Trophoblast cell (in vitro differentiated cells and primary cell): ENCODE data around the gene B3GLCT.

ENCODE experiments used
- DNase-seq, 2 donors: peaks; one replicate each; pipeline ENCODE4 v3.0.0-alpha.2; 2016
- H2AFZ ChIP-seq: 2 replicates; pipeline ENCODE4 v1.6.1; 2013; ENCODE audit warnings: low read length, moderate library complexity, mild to moderate bottlenecking; ENCODE audit not compliant: insufficient read depth, poor library complexity
- H2AK5ac ChIP-seq: 2 replicates; pipeline ENCODE4 v1.6.1; 2013; ENCODE audit warnings: mild to moderate bottlenecking, low read length
- H2BK120ac ChIP-seq: 2 replicates; pipeline ENCODE4 v1.6.1; 2013; ENCODE audit warnings: low read length, mild to moderate bottlenecking, moderate library complexity; ENCODE audit not compliant: insufficient read depth, poor library complexity
- H2BK12ac ChIP-seq: 2 replicates; pipeline ENCODE4 v1.6.1; 2013; ENCODE audit warnings: mild to moderate bottlenecking, low read length, moderate library complexity
- H2BK5ac ChIP-seq: 2 replicates; pipeline ENCODE4 v1.6.1; 2013; ENCODE audit warnings: low read length, low read depth, moderate library complexity, mild to moderate bottlenecking; ENCODE audit not compliant: poor library complexity
- H3K14ac ChIP-seq: 2 replicates; pipeline ENCODE4 v1.6.1; 2013; ENCODE audit warnings: mild to moderate bottlenecking, low read length
- H3K18ac ChIP-seq: 2 replicates; pipeline ENCODE4 v1.6.1; 2013; ENCODE audit warnings: mild to moderate bottlenecking, low read length
- H3K23ac ChIP-seq: 2 replicates; pipeline ENCODE4 v1.6.1; 2013; ENCODE audit warnings: low read length
- H3K27ac ChIP-seq: 2 replicates; pipeline ENCODE4 v1.5.1; 2013; ENCODE audit warnings: low read depth, mild to moderate bottlenecking, inconsistent platforms, low read length, moderate library complexity
- H3K27me3 ChIP-seq: 2 replicates; pipeline ENCODE4 v1.6.1; 2013; ENCODE audit warnings: inconsistent platforms, mild to moderate bottlenecking, low read length, moderate library complexity; ENCODE audit not compliant: insufficient read depth
- H3K36me3 ChIP-seq, 2 experiments: 1 replicate in 1 of 2; 2 replicates in 1 of 2; pipeline ENCODE4 v1.6.1; 2013; ENCODE audit warnings: low read length in 2 of 2, mild to moderate bottlenecking in 2 of 2, moderate library complexity in 1 of 2; ENCODE audit not compliant: insufficient read depth in 2 of 2, control insufficient read depth in 1 of 2
- H3K4ac ChIP-seq: 2 replicates; pipeline ENCODE4 v1.6.1; 2013; ENCODE audit warnings: low read depth, mild to moderate bottlenecking, low read length, moderate library complexity
- H3K4me1 ChIP-seq, 2 experiments: 1 replicate in 1 of 2; 2 replicates in 1 of 2; pipeline ENCODE4 v1.6.1; 2013; ENCODE audit warnings: low read length in 2 of 2, mild to moderate bottlenecking in 2 of 2, moderate library complexity in 1 of 2; ENCODE audit not compliant: insufficient read depth in 2 of 2, control insufficient read depth in 1 of 2
- H3K4me2 ChIP-seq: 2 replicates; pipeline ENCODE4 v1.6.1; 2013; ENCODE audit warnings: inconsistent platforms, mild to moderate bottlenecking, low read length, moderate library complexity
- H3K4me3 ChIP-seq: 2 replicates; pipeline ENCODE4 v1.5.1; 2013; ENCODE audit warnings: mild to moderate bottlenecking, low read depth, low read length, inconsistent platforms
- H3K79me1 ChIP-seq: one replicate; pipeline ENCODE4 v1.6.1; 2013; ENCODE audit warnings: low read length
- H3K79me2 ChIP-seq: 2 replicates; pipeline ENCODE4 v1.6.1; 2013; ENCODE audit warnings: low read length, mild to moderate bottlenecking; ENCODE audit not compliant: control insufficient read depth, insufficient read depth, poor library complexity
- H3K9ac ChIP-seq: 2 replicates; pipeline ENCODE4 v1.6.1; 2013; ENCODE audit warnings: mild to moderate bottlenecking, low read length
- H3K9me3 ChIP-seq: 2 replicates; pipeline ENCODE4 v1.6.1; 2013; ENCODE audit warnings: low read depth, mild to moderate bottlenecking, control low read depth, inconsistent platforms, low read length; ENCODE audit not compliant: insufficient read depth
- H4K12ac ChIP-seq: 2 replicates; pipeline ENCODE4 v1.6.1; 2013; ENCODE audit warnings: low read depth, mild to moderate bottlenecking, low read length, moderate library complexity
- H4K8ac ChIP-seq: 2 replicates; pipeline ENCODE4 v1.6.1; 2013; ENCODE audit warnings: low read depth, mild to moderate bottlenecking, low read length, moderate library complexity
- H4K91ac ChIP-seq: one replicate; pipeline ENCODE4 v1.6.1; 2013; ENCODE audit warnings: low read depth, mild to moderate bottlenecking, low read length, moderate library complexity
- WGBS: extraction: QIAGEN DNeasy Blood & Tissue Kit; methylation state at CpG from one replicate; pipeline ENCODE4 v1.1.7; 2013; ENCODE audit warnings: missing lambda C conversion rate; ENCODE audit not compliant: insufficient read length, insufficient coverage; ENCODE audit errors: extremely low coverage; 5-methylcytosine and 5-hydroxymethylcytosine counted together

Gene B3GLCT

GRCh38 chr13:31328549-31329235 lies 128.9 kb downstream of the B3GLCT start:
- H3K14ac ChIP-seq = no peak overlapping the region
- no peak overlapping the region for H3K4me2 ChIP-seq
- H2AFZ ChIP-seq = no peak overlapping the region
- no peak overlapping the region for H2BK120ac ChIP-seq
- H4K91ac ChIP-seq = no peak overlapping the region
- no peak for DNase-seq
- peaks cover 0 to 4% of the 10 kb centered on the region in 2 experiments for H3K36me3 ChIP-seq
- no peak overlapping the region for H3K4me3 ChIP-seq
- no peak overlapping the region for H3K18ac ChIP-seq
- H2BK12ac ChIP-seq = no peak overlapping the region
- no peak overlapping the region for H3K9ac ChIP-seq
- no peaks in the 10 kb centered on the region for H3K4me1 ChIP-seq
- no peaks in the 10 kb centered on the region for H3K27me3 ChIP-seq
- H2BK5ac ChIP-seq = no peak overlapping the region
- no peak overlapping the region for H3K27ac ChIP-seq
- no peak overlapping the region for H3K23ac ChIP-seq
- no peak overlapping the region for H3K4ac ChIP-seq
- H4K12ac ChIP-seq = no peak overlapping the region
- no peaks in the 10 kb centered on the region for H3K79me1 ChIP-seq
- no peak overlapping the region for H4K8ac ChIP-seq
- no peaks in the 10 kb centered on the region for H3K9me3 ChIP-seq
- no CpG with 5 or more reads among the region's 8 CpGs for WGBS
- H2AK5ac ChIP-seq = no peak overlapping the region
- no peaks in the 10 kb centered on the region for H3K79me2 ChIP-seq

GRCh38 chr13:31330236-31330635 lies 130.5 kb downstream of the B3GLCT start:
- Histone ChIP-seq H2BK120ac (no peak overlapping the region), H3K4me2 (no peak overlapping the region), H3K4ac (no peak overlapping the region), H2AFZ (no peak overlapping the region), H3K36me3 (peaks cover 0 to 4% of the 10 kb centered on the region in 2 experiments), H4K12ac (no peak overlapping the region), H3K79me2 (no peaks in the 10 kb centered on the region), H3K27ac (no peak overlapping the region), H3K79me1 (no peaks in the 10 kb centered on the region), H3K9me3 (no peaks in the 10 kb centered on the region), H4K8ac (no peak overlapping the region), H3K14ac (no peak overlapping the region), H3K18ac (no peak overlapping the region), H3K27me3 (no peaks in the 10 kb centered on the region), H2AK5ac (no peak overlapping the region), H3K4me1 (no peaks in the 10 kb centered on the region), H3K9ac (no peak overlapping the region), H4K91ac (no peak overlapping the region), H3K4me3 (no peak overlapping the region), H2BK12ac (no peak overlapping the region), H2BK5ac (no peak overlapping the region), H3K23ac (no peak overlapping the region)
- no CpG with 5 or more reads among the region's 1 CpG for WGBS
- DNase-seq = no peak

GRCh38 chr13:31331068-31331467 lies 131.3 kb downstream of the B3GLCT start:
- no peak overlapping the region for H4K12ac ChIP-seq
- no peak overlapping the region for H3K27ac ChIP-seq
- H2BK12ac ChIP-seq = no peak overlapping the region
- no peak overlapping the region for H2BK120ac ChIP-seq
- no peak overlapping the region for H3K14ac ChIP-seq
- H3K9me3 ChIP-seq = no peaks in the 10 kb centered on the region
- WGBS = no CpG with 5 or more reads among the region's 4 CpGs
- no peak overlapping the region for H3K23ac ChIP-seq
- no peak overlapping the region for H3K9ac ChIP-seq
- no peak overlapping the region for H2AFZ ChIP-seq
- no peaks in the 10 kb centered on the region for H3K79me2 ChIP-seq
- no peak overlapping the region for H3K4me3 ChIP-seq
- no peak for DNase-seq
- no peak overlapping the region for H3K4me2 ChIP-seq
- H3K4me1 ChIP-seq = no peaks in the 10 kb centered on the region
- peaks cover 0 to 4% of the 10 kb centered on the region in 2 experiments for H3K36me3 ChIP-seq
- H3K79me1 ChIP-seq = no peaks in the 10 kb centered on the region
- no peak overlapping the region for H3K4ac ChIP-seq
- no peak overlapping the region for H2BK5ac ChIP-seq
- no peak overlapping the region for H4K8ac ChIP-seq
- no peak overlapping the region for H4K91ac ChIP-seq
- H3K27me3 ChIP-seq = no peaks in the 10 kb centered on the region
- H2AK5ac ChIP-seq = no peak overlapping the region
- no peak overlapping the region for H3K18ac ChIP-seq

- Histone ChIP-seq H4K91ac (no peak overlapping the region), H3K36me3 (peaks cover 0 to under 1% of the 10 kb centered on the region in 2 experiments), H3K79me2 (no peaks in the 10 kb centered on the region), H3K4me2 (no peak overlapping the region), H3K27me3 (no peaks in the 10 kb centered on the region), H3K14ac (no peak overlapping the region), H2BK120ac (no peak overlapping the region), H3K4me1 (no peaks in the 10 kb centered on the region), H2BK5ac (no peak overlapping the region), H3K9ac (no peak overlapping the region), H3K27ac (no peak overlapping the region), H2AK5ac (no peak overlapping the region), H4K12ac (no peak overlapping the region), H3K4ac (no peak overlapping the region), H3K23ac (no peak overlapping the region), H3K4me3 (no peak overlapping the region), H3K18ac (no peak overlapping the region), H2BK12ac (no peak overlapping the region), H3K79me1 (no peaks in the 10 kb centered on the region), H3K9me3 (no peaks in the 10 kb centered on the region), H4K8ac (no peak overlapping the region), H2AFZ (no peak overlapping the region)
- no CpG with 5 or more reads among the region's 1 CpG for WGBS
- no peak for DNase-seq
These were observed 134.8 kb downstream of the B3GLCT start for GRCh38 chr13:31334547-31334946.
